OCI-LY3 (cell line): Measurements from ENCODE around the gene TGFBR1.

Experiments
- H2AFZ ChIP-seq: fragments of 200-600, 300-600 bp; shearing (Covaris generic); 2 replicates; pipeline ENCODE4 v1.6.0; 2014; ENCODE audit warnings: antibody characterized with exemption, low read depth, low read length
- H3K27ac ChIP-seq: fragments of 200-600, 300-600 bp; sonication (generic); 2 replicates; pipeline ENCODE4 v1.5.1; 2014; ENCODE audit warnings: mild to moderate bottlenecking, low read length, moderate library complexity, mixed read lengths
- H3K27me3 ChIP-seq: fragments of 200-600, 300-600 bp; sonication (generic); 2 replicates; pipeline ENCODE4 v1.6.1; 2014; ENCODE audit warnings: low read depth, low read length, mixed read lengths
- H3K36me3 ChIP-seq: fragments of 200-600, 300-600 bp; sonication (generic); replicated peaks from 2 replicates; pipeline ENCODE3; 2014; ENCODE audit warnings: low read depth, low read length, mixed read lengths
- H3K4me1 ChIP-seq: fragments of 300-600, 200-600 bp; sonication (generic); 2 replicates; pipeline ENCODE4 v1.6.1; 2014; ENCODE audit warnings: low read length, mixed read lengths
- H3K4me2 ChIP-seq: fragments of 200-600, 300-600 bp; sonication (generic); 2 replicates; pipeline ENCODE4 v1.6.1; 2014; ENCODE audit warnings: low read length, mixed read lengths
- H3K4me3 ChIP-seq: fragments of 300-600, 200-600 bp; sonication (generic); 2 replicates; pipeline ENCODE4 v1.5.1; 2014; ENCODE audit warnings: antibody characterized with exemption, mild to moderate bottlenecking, low read length, moderate library complexity
- H3K79me2 ChIP-seq: fragments of 300-600, 200-600 bp; shearing (Covaris generic); 2 replicates; pipeline ENCODE4 v1.6.1; 2014; ENCODE audit warnings: mild to moderate bottlenecking, low read length, mixed read lengths
- H3K9ac ChIP-seq: fragments of 300-600, 200-600 bp; shearing (Covaris generic); 2 replicates; pipeline ENCODE4 v1.6.0; 2014; ENCODE audit warnings: mild to moderate bottlenecking, low read length, moderate library complexity
- H3K9me3 ChIP-seq: fragments of 200-600, 300-600 bp; shearing (Covaris generic); 2 replicates; pipeline ENCODE4 v1.6.1; 2014; ENCODE audit warnings: low read length, mixed read lengths; ENCODE audit not compliant: insufficient read depth
- H4K20me1 ChIP-seq: fragments of 200-600, 300-600 bp; sonication (generic); 2 replicates; pipeline ENCODE4 v1.6.1; 2016; ENCODE audit warnings: low read length, mixed read lengths; ENCODE audit not compliant: insufficient read depth
- CTCF ChIP-seq: fragments of 200-600, 300-600 bp; sonication (generic); IDR thresholded peaks from 2 replicates; pipeline ENCODE4 v1.5.1; 2014; ENCODE audit warnings: antibody characterized with exemption, low read length, low read depth
- EZH2phosphoT487 ChIP-seq: fragments of 200-600 bp; shearing (Covaris generic); IDR thresholded peaks from 2 replicates; pipeline ENCODE4 v1.6.1; 2018; ENCODE audit warnings: antibody characterized with exemption, mixed run types, low read depth

The TGFBR1 gene

GRCh38 chr9:99121604-99122003 is 16.7 kb downstream of the TGFBR1 start:
- no peak overlapping the region for H3K4me3 ChIP-seq
- H3K79me2 ChIP-seq, result peaks cover 85% of the 10 kb centered on the region

GRCh38 chr9:99124534-99125255 is 19.8 kb downstream of the TGFBR1 start:
- TF ChIP-seq CTCF (no peak), EZH2phosphoT487 (no peak)
- no peak overlapping the region for H3K9ac ChIP-seq
- H3K36me3 ChIP-seq, result peaks cover 24% of the 10 kb centered on the region
- no peak overlapping the region for H3K27ac ChIP-seq
- H3K4me1 ChIP-seq, result peaks cover 79% of the 10 kb centered on the region
- H2AFZ ChIP-seq, result no peak overlapping the region
- peaks cover 90% of the 10 kb centered on the region for H3K79me2 ChIP-seq
- H3K4me2 ChIP-seq, result peak overlapping the region; percentile 31; the same call in 1 of the 2 replicates
- H3K9me3 ChIP-seq, result no peaks in the 10 kb centered on the region
- H3K4me3 ChIP-seq, result no peak overlapping the region
- no peaks in the 10 kb centered on the region; the same call in 1 of the 2 replicates for H4K20me1 ChIP-seq
- no peaks in the 10 kb centered on the region for H3K27me3 ChIP-seq

More at GRCh38 chr9:99121604-99122003, 16.7 kb downstream of the TGFBR1 start:
- Histone ChIP-seq H3K27ac (no peak overlapping the region), H3K27me3 (no peaks in the 10 kb centered on the region), H3K9me3 (no peaks in the 10 kb centered on the region), H3K4me2 (no peak overlapping the region), H3K36me3 (peaks cover 6% of the 10 kb centered on the region), H4K20me1 (no peaks in the 10 kb centered on the region; the same call in 1 of the 2 replicates), H3K9ac (no peak overlapping the region), H3K4me1 (peaks cover 68% of the 10 kb centered on the region), H2AFZ (no peak overlapping the region)
- no peak for TF ChIP-seq CTCF

GRCh38 chr9:99125446-99125845 is 20.5 kb downstream of the TGFBR1 start:
- H3K4me2 ChIP-seq, result no peak overlapping the region
- peaks cover 82% of the 10 kb centered on the region for H3K79me2 ChIP-seq
- H2AFZ ChIP-seq, result no peak overlapping the region
- peaks cover 24% of the 10 kb centered on the region for H3K36me3 ChIP-seq
- no peak for TF ChIP-seq EZH2phosphoT487
- no peak for TF ChIP-seq CTCF
- H3K4me3 ChIP-seq, result no peak overlapping the region
- H4K20me1 ChIP-seq, result no peaks in the 10 kb centered on the region
- H3K4me1 ChIP-seq, result peaks cover 79% of the 10 kb centered on the region
- H3K9ac ChIP-seq, result no peak overlapping the region
- H3K27ac ChIP-seq, result no peak overlapping the region
- no peaks in the 10 kb centered on the region for H3K27me3 ChIP-seq
- H3K9me3 ChIP-seq, result no peaks in the 10 kb centered on the region

- H3K9ac ChIP-seq, result no peak overlapping the region
- H4K20me1 ChIP-seq, result no peaks in the 10 kb centered on the region
- no peak overlapping the region for H2AFZ ChIP-seq
- TF ChIP-seq EZH2phosphoT487, result no peak
- TF ChIP-seq CTCF, result no peak
- H3K4me2 ChIP-seq, result no peak overlapping the region
- H3K27me3 ChIP-seq, result no peaks in the 10 kb centered on the region
- H3K9me3 ChIP-seq, result no peaks in the 10 kb centered on the region
- H3K4me1 ChIP-seq, result peaks cover 79% of the 10 kb centered on the region
- H3K27ac ChIP-seq, result no peak overlapping the region
- H3K36me3 ChIP-seq, result peaks cover 24% of the 10 kb centered on the region
- H3K79me2 ChIP-seq, result peaks cover 76% of the 10 kb centered on the region
- no peak overlapping the region for H3K4me3 ChIP-seq
These were observed 21.4 kb downstream of the TGFBR1 start for GRCh38 chr9:99126312-99126711.
